Astrocyte (in vitro differentiated cells and primary cell): Measurements from ENCODE around the gene EPO. TPM values are rescaled to one million over a fixed set of nuclear protein-coding genes. Genes with fewer than 3 reads are reported as not detected.

Experiments used
- DNase-seq: peaks from one replicate; pipeline ENCODE4 v3.0.0-alpha.2; 2010; ENCODE audit warnings: low read depth
- FAIRE-seq: peaks from 2 replicates; lab custom pipeline; 2011; peaks lifted over from hg19 to GRCh38; lab: Jason Lieb, UNC
- H2AFZ ChIP-seq: 2 replicates; pipeline ENCODE4 v1.6.0; 2012; ENCODE audit warnings: low read depth, low read length, inconsistent platforms
- H3K27ac ChIP-seq: 2 replicates; pipeline ENCODE4 v1.5.1; 2011; ENCODE audit warnings: low read depth, low read length, inconsistent platforms
- H3K27me3 ChIP-seq: 2 replicates; pipeline ENCODE4 v1.6.0; 2011; ENCODE audit warnings: low read length, inconsistent platforms; ENCODE audit not compliant: insufficient read depth
- H3K36me3 ChIP-seq: 2 replicates; pipeline ENCODE4 v1.5.1; 2011; ENCODE audit warnings: low read length, inconsistent platforms; ENCODE audit not compliant: insufficient read depth
- H3K4me1 ChIP-seq: 2 replicates; pipeline ENCODE4 v1.5.1; 2011; ENCODE audit warnings: low read length, inconsistent platforms; ENCODE audit not compliant: insufficient read depth
- H3K4me2 ChIP-seq: 2 replicates; pipeline ENCODE4 v1.6.0; 2012; ENCODE audit warnings: low read length, inconsistent platforms
- H3K4me3 ChIP-seq: 2 replicates; pipeline ENCODE4 v1.5.1; 2011; ENCODE audit warnings: low read depth, mild to moderate bottlenecking, low read length, inconsistent platforms; ENCODE audit not compliant: insufficient read depth
- H3K79me2 ChIP-seq: 2 replicates; pipeline ENCODE4 v1.6.0; 2012; ENCODE audit warnings: mild to moderate bottlenecking, low read length, inconsistent platforms; ENCODE audit not compliant: insufficient read depth
- H3K9ac ChIP-seq: 2 replicates; pipeline ENCODE4 v1.6.0; 2012; ENCODE audit warnings: mild to moderate bottlenecking, low read length, inconsistent platforms
- H3K9me3 ChIP-seq: 2 replicates; pipeline ENCODE4 v1.5.1; 2012; ENCODE audit warnings: low read depth, mild to moderate bottlenecking, low read length, inconsistent platforms; ENCODE audit not compliant: insufficient read depth
- H4K20me1 ChIP-seq: 2 replicates; pipeline ENCODE4 v1.6.0; 2012; ENCODE audit warnings: low read length, inconsistent platforms; ENCODE audit not compliant: insufficient read depth
- H3K27ac Mint-ChIP-seq: one replicate; pipeline ENCODE4 v1.8.0; 2021; ENCODE audit warnings: mild to moderate bottlenecking, mixed read lengths; ENCODE audit not compliant: unreplicated experiment
- H3K27me3 Mint-ChIP-seq: one replicate; pipeline ENCODE4 v1.8.0; 2021; ENCODE audit warnings: low read depth, mixed read lengths; ENCODE audit not compliant: unreplicated experiment
- H3K36me3 Mint-ChIP-seq: one replicate; pipeline ENCODE4 v1.8.0; 2021; ENCODE audit warnings: low read depth, mixed read lengths; ENCODE audit not compliant: unreplicated experiment
- H3K4me1 Mint-ChIP-seq: one replicate; pipeline ENCODE4 v1.8.0; 2021; ENCODE audit warnings: low read depth, mixed read lengths; ENCODE audit not compliant: unreplicated experiment
- H3K4me3 Mint-ChIP-seq: one replicate; pipeline ENCODE4 v1.8.0; 2021; ENCODE audit warnings: mild to moderate bottlenecking, moderate library complexity, mixed read lengths; ENCODE audit not compliant: unreplicated experiment
- H3K9me3 Mint-ChIP-seq: one replicate; pipeline ENCODE4 v1.8.0; 2021; ENCODE audit warnings: mild to moderate bottlenecking, mixed read lengths; ENCODE audit not compliant: unreplicated experiment
- CTCF ChIP-seq: IDR thresholded peaks from 2 replicates; pipeline ENCODE4 v1.5.1; 2011; ENCODE audit warnings: low read depth, mild to moderate bottlenecking, inconsistent platforms, low read length, moderate library complexity; ENCODE audit not compliant: insufficient read depth
- EZH2 ChIP-seq: IDR thresholded peaks from 2 replicates; pipeline ENCODE4 v1.6.1; 2012; ENCODE audit warnings: mild to moderate bottlenecking, low read length, inconsistent platforms; ENCODE audit not compliant: insufficient read depth
- total RNA-seq: library from RNA; stranded (reverse); gene quantifications from 2 replicates; pipeline ENCODE4 v1.2.1, GENCODE V29; 2021

Gene EPO
- total RNA-seq, 1 donor from 2014 or later = not detected

- no peaks in the 10 kb centered on the region for H3K27me3 Mint-ChIP-seq
- no peak overlapping the region for H3K4me2 ChIP-seq
- H4K20me1 ChIP-seq = peaks cover 63% of the 10 kb centered on the region
- no peak overlapping the region for H3K9ac ChIP-seq
- H3K79me2 ChIP-seq = peaks cover 27% of the 10 kb centered on the region
- no peaks in the 10 kb centered on the region for H3K9me3 Mint-ChIP-seq
- peaks cover 9% of the 10 kb centered on the region for H3K36me3 Mint-ChIP-seq
- no peaks in the 10 kb centered on the region for H3K9me3 ChIP-seq
- peaks cover 7% of the 10 kb centered on the region for H3K36me3 ChIP-seq
- H3K27ac Mint-ChIP-seq = no peak overlapping the region
- H3K27ac ChIP-seq = no peak overlapping the region
- no peak overlapping the region for H3K4me3 ChIP-seq
- peaks cover 4% of the 10 kb centered on the region for H3K4me1 Mint-ChIP-seq
- H2AFZ ChIP-seq = no peak overlapping the region
- peaks cover 12% of the 10 kb centered on the region for H3K4me1 ChIP-seq
- no peak for FAIRE-seq
- H3K27me3 ChIP-seq = no peaks in the 10 kb centered on the region
- TF ChIP-seq CTCF (no peak), EZH2 (no peak)
- no peak for DNase-seq
- no peak overlapping the region for H3K4me3 Mint-ChIP-seq
These were observed 39.5 kb upstream of the EPO start for GRCh38 chr7:100680576-100681271.

GRCh38 chr7:100681491-100682227 is 38.6 kb upstream of the EPO start:
- no peak overlapping the region for H2AFZ ChIP-seq
- H3K4me3 Mint-ChIP-seq = no peak overlapping the region
- peaks cover 9% of the 10 kb centered on the region for H3K4me1 ChIP-seq
- no peaks in the 10 kb centered on the region for H3K9me3 ChIP-seq
- FAIRE-seq = no peak
- H3K27ac Mint-ChIP-seq = no peak overlapping the region
- H3K79me2 ChIP-seq = peaks cover 19% of the 10 kb centered on the region
- peaks cover 9% of the 10 kb centered on the region for H3K36me3 Mint-ChIP-seq
- H3K36me3 ChIP-seq = peaks cover 7% of the 10 kb centered on the region
- no peak overlapping the region for H3K4me3 ChIP-seq
- H3K27me3 ChIP-seq = no peaks in the 10 kb centered on the region
- H4K20me1 ChIP-seq = peaks cover 58% of the 10 kb centered on the region
- DNase-seq = no peak
- peak overlapping the region; percentile 15 for H3K4me2 ChIP-seq
- H3K27ac ChIP-seq = no peak overlapping the region
- H3K9ac ChIP-seq = no peak overlapping the region
- TF ChIP-seq CTCF = no peak
- TF ChIP-seq EZH2 = no peak
- peaks cover under 1% of the 10 kb centered on the region for H3K4me1 Mint-ChIP-seq
- no peaks in the 10 kb centered on the region for H3K27me3 Mint-ChIP-seq
- H3K9me3 Mint-ChIP-seq = no peaks in the 10 kb centered on the region
